ENCODE measurements around the gene ZDHHC9.

The ZDHHC9 gene

GRCh38 chrX:129790146-129790545 lies 53.5 kb downstream of the ZDHHC9 start:
- in situ Hi-C loops (cut with HindIII; ENCODE audit: low sequenced_read_pairs) = no loop called here
- no peak for TF ChIP-seq CTCF (IDR thresholded peaks at IDR 0.05; ENCODE audit: low read depth, low read length)
- DNase-seq (ENCODE audit: low read depth, low spot score) = no peak
- no peak overlapping the region for H3K4me3 ChIP-seq (ENCODE audit: low read depth, low read length)

- H3K4me3 ChIP-seq (ENCODE audit: low read depth, low read length) = no peak overlapping the region
- no peak for TF ChIP-seq CTCF (IDR thresholded peaks at IDR 0.05; ENCODE audit: low read depth, low read length)
- in situ Hi-C loops (cut with HindIII; ENCODE audit: low sequenced_read_pairs) = no loop called here
- no peak for DNase-seq (ENCODE audit: low read depth, low spot score)
Observed at GRCh38 chrX:129788527-129788926, 55.2 kb downstream of the ZDHHC9 start.

GRCh38 chrX:129787336-129788055 lies 56.2 kb downstream of the ZDHHC9 start:
- no peak for DNase-seq (ENCODE audit: low read depth, low spot score)
- H3K4me3 ChIP-seq (ENCODE audit: low read depth, low read length) = no peak overlapping the region
- TF ChIP-seq CTCF (IDR thresholded peaks at IDR 0.05; ENCODE audit: low read depth, low read length) = no peak
- in situ Hi-C loops (cut with HindIII; ENCODE audit: low sequenced_read_pairs) = no loop called here

- TF ChIP-seq CTCF (IDR thresholded peaks at IDR 0.05; ENCODE audit: low read depth, low read length) = no peak
- no peak for DNase-seq (ENCODE audit: low read depth, low spot score)
- H3K4me3 ChIP-seq (ENCODE audit: low read depth, low read length) = no peak overlapping the region
- in situ Hi-C loops (cut with HindIII; ENCODE audit: low sequenced_read_pairs) = no loop called here
Observed at GRCh38 chrX:129786210-129786651, 57.5 kb downstream of the ZDHHC9 start.

- no peak for DNase-seq (ENCODE audit: low read depth, low spot score)
- in situ Hi-C loops (cut with HindIII; ENCODE audit: low sequenced_read_pairs) = no loop called here
- no peak for TF ChIP-seq CTCF (IDR thresholded peaks at IDR 0.05; ENCODE audit: low read depth, low read length)
- no peak overlapping the region for H3K4me3 ChIP-seq (ENCODE audit: low read depth, low read length)
Observed at GRCh38 chrX:129785160-129785947, 58.3 kb downstream of the ZDHHC9 start.

GRCh38 chrX:129784371-129784770 lies 59.3 kb downstream of the ZDHHC9 start:
- TF ChIP-seq CTCF (IDR thresholded peaks at IDR 0.05; ENCODE audit: low read depth, low read length) = no peak
- no peak for DNase-seq (ENCODE audit: low read depth, low spot score)
- in situ Hi-C loops (cut with HindIII; ENCODE audit: low sequenced_read_pairs) = no loop called here
- H3K4me3 ChIP-seq (ENCODE audit: low read depth, low read length) = no peak overlapping the region
